ENCODE data around the gene SAMSN1. TPM values are rescaled to one million over a fixed set of nuclear protein-coding genes. Genes with fewer than 3 reads are reported as not detected.

Gene SAMSN1
- total and polyA plus RNA-seq, 2 experiments from 2014 or later = 3.2 to 5.4 TPM

- ATAC-seq = no peak
- H4K20me1 ChIP-seq (replicated peaks; ENCODE audit: insufficient read depth) = no peaks in the 10 kb centered on the region
Observed at GRCh38 chr21:14435423-14435822, 110.7 kb downstream of the SAMSN1 start.

More at GRCh38 chr21:14435423-14435822, 110.7 kb downstream of the SAMSN1 start:
- no peak for DNase-seq (ENCODE audit: low spot score)
- Histone ChIP-seq H3K4me2 (no peak overlapping the region), H3K79me2 (replicated peaks; ENCODE audit: insufficient read depth) (no peaks in the 10 kb centered on the region), H3K4me3 (no peak overlapping the region), H3K4me1 (ENCODE audit: insufficient read depth) (no peaks in the 10 kb centered on the region), H3K27me3 (ENCODE audit: insufficient read depth) (no peaks in the 10 kb centered on the region), H3K36me3 (ENCODE audit: insufficient read depth) (no peaks in the 10 kb centered on the region), H3F3A (replicated peaks; ENCODE audit: low read depth) (no peaks in the 10 kb centered on the region), H3K9me2 (ENCODE audit: insufficient read depth) (no peaks in the 10 kb centered on the region), H3K27ac (ENCODE audit: low read depth) (no peak overlapping the region), H2AFZ (no peak overlapping the region)
- H3K36me3 Mint-ChIP-seq (ENCODE audit: low read depth) = peaks cover 3% of the 10 kb centered on the region; the same call in 1 of the 3 replicates
- TF ChIP-seq ZNF462 (CRISPR knock-in tag; IDR thresholded peaks at IDR 0.05) (no peak), ZNF331 (CRISPR knock-in tag; IDR thresholded peaks at IDR 0.05; ENCODE audit: low read depth) (peak; percentile 85)
- peaks cover 6% of the 10 kb centered on the region; the same call in 2 of the 3 replicates for H3K9me3 Mint-ChIP-seq
- no peak overlapping the region for H3K27ac Mint-ChIP-seq
- no peaks in the 10 kb centered on the region for H3K4me1 Mint-ChIP-seq
- no peak overlapping the region for H3K4me3 Mint-ChIP-seq
- no peaks in the 10 kb centered on the region for H3K27me3 Mint-ChIP-seq (ENCODE audit: insufficient read depth, low read depth, poor library complexity)

Other genes starting within 250 kb of the SAMSN1 start
- 34.8 and 39.0 TPM in 2 replicates for gene HSPA13, start 163.2 kb downstream of the SAMSN1 start, total RNA-seq (2014; rRNA removed; shearing (Covaris generic))
- gene HSPA13, start 163.2 kb downstream of the SAMSN1 start, polyA plus RNA-seq (2016; fragmentation: Nextera tagmentation; extraction: Ambion mirVana) = 16.6 and 17.7 TPM in 2 replicates